Liver (tissue), 3 donors: ENCODE data around the gene KIAA1217.

Source experiments
- FOXA1 ChIP-seq: IDR thresholded peaks from 2 replicates; pipeline ENCODE4 v1.6.1; 2016; ENCODE audit warnings: antibody characterized with exemption
- NR2F2 ChIP-seq: IDR thresholded peaks from 2 replicates; pipeline ENCODE4 v1.6.1; 2016; ENCODE audit warnings: antibody characterized with exemption
- TF ChIP-seq, protein P1 (sequence below): fragments of 150-350 bp; IDR thresholded peaks from 2 replicates; pipeline ENCODE4 v1.5.1; 2017; ENCODE audit warnings: improper control_type of control experiment, low read depth, low read length; ENCODE audit not compliant: missing input control
- TF ChIP-seq, protein P2 (sequence below): IDR thresholded peaks from 2 replicates; pipeline ENCODE4 v1.6.1; 2016; ENCODE audit warnings: antibody characterized with exemption
- TF ChIP-seq, protein P3 (sequence below): IDR thresholded peaks from 2 replicates; pipeline ENCODE4 v1.6.1; 2016; ENCODE audit warnings: antibody characterized with exemption
- donor health status: healthy.
- donor health status: healthy.

DNA sequence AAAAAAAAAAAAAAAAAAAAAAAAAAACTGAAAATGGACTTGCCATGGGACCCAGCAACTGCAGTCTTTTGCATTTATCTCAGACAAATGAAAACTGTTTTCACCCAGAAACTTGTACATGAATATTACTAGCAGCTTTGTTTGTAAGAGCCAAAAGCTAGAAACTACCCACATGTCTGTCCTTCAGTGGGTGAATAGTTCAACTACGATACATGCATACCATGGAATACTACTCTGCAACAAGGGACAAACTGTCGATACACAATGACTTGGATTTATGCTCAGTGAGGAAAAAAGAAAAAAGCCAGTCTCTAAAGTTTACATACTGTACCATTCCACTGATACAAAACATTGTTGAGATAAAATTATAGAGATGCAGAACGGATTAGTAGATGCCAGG, 195.6 kb downstream of the KIAA1217 start:
- TF ChIP-seq, protein P1, sequence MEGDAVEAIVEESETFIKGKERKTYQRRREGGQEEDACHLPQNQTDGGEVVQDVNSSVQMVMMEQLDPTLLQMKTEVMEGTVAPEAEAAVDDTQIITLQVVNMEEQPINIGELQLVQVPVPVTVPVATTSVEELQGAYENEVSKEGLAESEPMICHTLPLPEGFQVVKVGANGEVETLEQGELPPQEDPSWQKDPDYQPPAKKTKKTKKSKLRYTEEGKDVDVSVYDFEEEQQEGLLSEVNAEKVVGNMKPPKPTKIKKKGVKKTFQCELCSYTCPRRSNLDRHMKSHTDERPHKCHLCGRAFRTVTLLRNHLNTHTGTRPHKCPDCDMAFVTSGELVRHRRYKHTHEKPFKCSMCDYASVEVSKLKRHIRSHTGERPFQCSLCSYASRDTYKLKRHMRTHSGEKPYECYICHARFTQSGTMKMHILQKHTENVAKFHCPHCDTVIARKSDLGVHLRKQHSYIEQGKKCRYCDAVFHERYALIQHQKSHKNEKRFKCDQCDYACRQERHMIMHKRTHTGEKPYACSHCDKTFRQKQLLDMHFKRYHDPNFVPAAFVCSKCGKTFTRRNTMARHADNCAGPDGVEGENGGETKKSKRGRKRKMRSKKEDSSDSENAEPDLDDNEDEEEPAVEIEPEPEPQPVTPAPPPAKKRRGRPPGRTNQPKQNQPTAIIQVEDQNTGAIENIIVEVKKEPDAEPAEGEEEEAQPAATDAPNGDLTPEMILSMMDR, result no peak
- no peak for TF ChIP-seq NR2F2
- TF ChIP-seq, protein P2, sequence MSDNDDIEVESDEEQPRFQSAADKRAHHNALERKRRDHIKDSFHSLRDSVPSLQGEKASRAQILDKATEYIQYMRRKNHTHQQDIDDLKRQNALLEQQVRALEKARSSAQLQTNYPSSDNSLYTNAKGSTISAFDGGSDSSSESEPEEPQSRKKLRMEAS, result no peak
- TF ChIP-seq, protein P3, sequence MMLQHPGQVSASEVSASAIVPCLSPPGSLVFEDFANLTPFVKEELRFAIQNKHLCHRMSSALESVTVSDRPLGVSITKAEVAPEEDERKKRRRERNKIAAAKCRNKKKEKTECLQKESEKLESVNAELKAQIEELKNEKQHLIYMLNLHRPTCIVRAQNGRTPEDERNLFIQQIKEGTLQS, result no peak
- TF ChIP-seq FOXA1, result no peak
